Thoracic aorta (tissue), 2 donors: ENCODE measurements around the gene PIK3C2G. TPM values are rescaled to one million over a fixed set of nuclear protein-coding genes. Genes with fewer than 3 reads are reported as not detected.

Experiments
- ATAC-seq: fragments of 150-250 bp; one replicate; pipeline ENCODE4 v1.8.0; 2017; ENCODE audit warnings: low read depth; ENCODE audit not compliant: insufficient number of reproducible peaks, low FRiP score
- DNase-seq: peaks from one replicate; pipeline ENCODE4 v3.0.0-alpha.2; 2020; ENCODE audit warnings: low spot score
- H3K27ac ChIP-seq, 2 donors: fragments of 200-600 bp; sonication (generic); 1 replicate in 1 of 2; 2 replicates in 1 of 2; pipeline ENCODE4 v1.5.1; 2016; ENCODE audit warnings: mild to moderate bottlenecking in 2 of 2, moderate library complexity in 2 of 2
- H3K27me3 ChIP-seq: fragments of 200-600 bp; sonication (generic); replicated peaks from 2 replicates; pipeline ENCODE4 v1.6.0; 2016; ENCODE audit warnings: mild to moderate bottlenecking; ENCODE audit not compliant: insufficient read depth
- H3K36me3 ChIP-seq: fragments of 200-600 bp; sonication (generic); one replicate; pipeline ENCODE4 v1.5.1; 2016
- H3K4me1 ChIP-seq, 2 donors: fragments of 200-600 bp; sonication (generic); 1 replicate in 1 of 2; 2 replicates in 1 of 2; pipeline versions ENCODE4 v1.5.1 to v1.6.0; 2016; ENCODE audit warnings: low read depth in 2 of 2, mild to moderate bottlenecking in 1 of 2; ENCODE audit not compliant: control insufficient read depth in 1 of 2
- H3K4me3 ChIP-seq: fragments of 200-600 bp; sonication (generic); 2 replicates; pipeline ENCODE4 v1.5.1; 2016; ENCODE audit warnings: mild to moderate bottlenecking
- H3K9me3 ChIP-seq: fragments of 200-600 bp; sonication (generic); 2 replicates; pipeline ENCODE4 v1.5.1; 2016
- CTCF ChIP-seq: fragments of 200-600 bp; sonication (generic); IDR thresholded peaks from one replicate; pipeline ENCODE4 v1.5.1; 2019; ENCODE audit warnings: antibody characterized with exemption
- total RNA-seq, 2 donors: library from RNA; depleted of rRNA; stranded (reverse); fragments of >200 nt; gene quantifications; one replicate each; pipeline versions ENCODE4 v1.1.0 to v1.2.3, GENCODE V29; 2016

The PIK3C2G gene
- total RNA-seq, 2 donors from 2014 or later: not detected

GRCh38 chr12:18431771-18432170 lies 170.5 kb downstream of the PIK3C2G start:
- no peak for TF ChIP-seq CTCF
- DNase-seq (no peak), ATAC-seq (no peak)
- Histone ChIP-seq H3K36me3 (no peaks in the 10 kb centered on the region), H3K4me3 (no peak overlapping the region), H3K27me3 (no peaks in the 10 kb centered on the region), H3K9me3 (no peaks in the 10 kb centered on the region), H3K4me1 (no peaks in the 10 kb centered on the region), H3K27ac (no peak overlapping the region)

- Histone ChIP-seq H3K27me3 (no peaks in the 10 kb centered on the region), H3K4me3 (no peak overlapping the region), H3K4me1 (no peaks in the 10 kb centered on the region), H3K27ac (no peak overlapping the region), H3K36me3 (no peaks in the 10 kb centered on the region), H3K9me3 (no peaks in the 10 kb centered on the region)
- no peak for TF ChIP-seq CTCF
- DNase-seq (no peak), ATAC-seq (no peak)
Observed at GRCh38 chr12:18432206-18432605, 170.9 kb downstream of the PIK3C2G start.

- Histone ChIP-seq H3K36me3 (no peaks in the 10 kb centered on the region), H3K9me3 (no peaks in the 10 kb centered on the region), H3K27ac (no peak overlapping the region), H3K4me3 (no peak overlapping the region), H3K27me3 (no peaks in the 10 kb centered on the region), H3K4me1 (no peaks in the 10 kb centered on the region)
- no peak for TF ChIP-seq CTCF
- no peak for ATAC-seq
- DNase-seq: no peak
Observed at GRCh38 chr12:18436170-18436569, 174.9 kb downstream of the PIK3C2G start.

- Histone ChIP-seq H3K27ac (no peak overlapping the region), H3K4me3 (no peak overlapping the region), H3K4me1 (no peaks in the 10 kb centered on the region), H3K27me3 (no peaks in the 10 kb centered on the region), H3K36me3 (no peaks in the 10 kb centered on the region), H3K9me3 (no peaks in the 10 kb centered on the region)
- DNase-seq (no peak), ATAC-seq (no peak)
- TF ChIP-seq CTCF: no peak
Observed at GRCh38 chr12:18439541-18439940, 178.2 kb downstream of the PIK3C2G start.

- H3K4me3 ChIP-seq: no peak overlapping the region
- H3K36me3 ChIP-seq: no peaks in the 10 kb centered on the region
- DNase-seq: no peak
- H3K27ac ChIP-seq: no peak overlapping the region
- H3K9me3 ChIP-seq: no peaks in the 10 kb centered on the region
- no peak for ATAC-seq
- H3K27me3 ChIP-seq: no peaks in the 10 kb centered on the region
- no peak for TF ChIP-seq CTCF
- H3K4me1 ChIP-seq: no peaks in the 10 kb centered on the region
Observed at GRCh38 chr12:18443768-18444437, 182.6 kb downstream of the PIK3C2G start.
